Osteoblast (primary cell): ENCODE measurements around the gene PLSCR3. TPM values are rescaled to one million over a fixed set of nuclear protein-coding genes. Genes with fewer than 3 reads are reported as not detected.

ENCODE experiments used
- DNase-seq: peaks from one replicate; pipeline ENCODE4 v3.0.0; 2011; ENCODE audit warnings: low spot score, mixed read lengths; ENCODE audit not compliant: insufficient read length; ENCODE audit errors: missing footprints
- H2AFZ ChIP-seq: 2 replicates; pipeline ENCODE4 v1.6.0; 2011; ENCODE audit warnings: mild to moderate bottlenecking, low read length
- H3K27ac ChIP-seq: 2 replicates; pipeline ENCODE4 v1.5.1; 2011; ENCODE audit warnings: mild to moderate bottlenecking, low read depth, low read length, moderate library complexity
- H3K27me3 ChIP-seq: 2 replicates; pipeline ENCODE4 v1.6.0; 2012; ENCODE audit warnings: mild to moderate bottlenecking, control low read depth, inconsistent platforms, low read length, moderate library complexity; ENCODE audit not compliant: insufficient read depth
- H3K36me3 ChIP-seq: 2 replicates; pipeline ENCODE4 v1.5.1; 2011; ENCODE audit warnings: mild to moderate bottlenecking, low read length, control low read depth, moderate library complexity; ENCODE audit not compliant: insufficient read depth
- H3K4me1 ChIP-seq: 2 replicates; pipeline ENCODE4 v1.5.1; 2011; ENCODE audit warnings: mild to moderate bottlenecking, low read length, control low read depth, moderate library complexity; ENCODE audit not compliant: insufficient read depth
- H3K4me2 ChIP-seq: 2 replicates; pipeline ENCODE4 v1.6.0; 2011; ENCODE audit warnings: mild to moderate bottlenecking, low read length; ENCODE audit not compliant: insufficient read depth
- H3K4me3 ChIP-seq: fragments of 200-600 bp; sonication (generic); 3 replicates; pipeline ENCODE4 v1.5.1; 2012; ENCODE audit warnings: mild to moderate bottlenecking, low read length, inconsistent platforms; ENCODE audit not compliant: insufficient read depth
- H3K79me2 ChIP-seq: 2 replicates; pipeline ENCODE4 v1.6.0; 2012; ENCODE audit warnings: mild to moderate bottlenecking, low read length, control low read depth, inconsistent platforms; ENCODE audit not compliant: insufficient read depth
- H3K9me3 ChIP-seq: 2 replicates; pipeline ENCODE4 v1.5.1; 2011; ENCODE audit warnings: low read depth, low read length, control low read depth
- H4K20me1 ChIP-seq: 2 replicates; pipeline ENCODE4 v1.6.0; 2012; ENCODE audit warnings: mild to moderate bottlenecking, low read length, control low read depth; ENCODE audit not compliant: insufficient read depth
- total RNA-seq: library from RNA; depleted of rRNA; stranded (reverse); fragments of >200 nt; gene quantifications from 2 replicates; pipeline ENCODE4 v1.2.3, GENCODE V29; 2012
- TF ChIP-seq, protein P1 (sequence below): IDR thresholded peaks from 2 replicates; pipeline ENCODE4 v1.5.1; 2011; ENCODE audit warnings: mild to moderate bottlenecking, low read depth, low read length, moderate library complexity; ENCODE audit errors: extremely low read depth

PLSCR3 gene
- total RNA-seq, 1 donor: 27.9 TPM

DNA sequence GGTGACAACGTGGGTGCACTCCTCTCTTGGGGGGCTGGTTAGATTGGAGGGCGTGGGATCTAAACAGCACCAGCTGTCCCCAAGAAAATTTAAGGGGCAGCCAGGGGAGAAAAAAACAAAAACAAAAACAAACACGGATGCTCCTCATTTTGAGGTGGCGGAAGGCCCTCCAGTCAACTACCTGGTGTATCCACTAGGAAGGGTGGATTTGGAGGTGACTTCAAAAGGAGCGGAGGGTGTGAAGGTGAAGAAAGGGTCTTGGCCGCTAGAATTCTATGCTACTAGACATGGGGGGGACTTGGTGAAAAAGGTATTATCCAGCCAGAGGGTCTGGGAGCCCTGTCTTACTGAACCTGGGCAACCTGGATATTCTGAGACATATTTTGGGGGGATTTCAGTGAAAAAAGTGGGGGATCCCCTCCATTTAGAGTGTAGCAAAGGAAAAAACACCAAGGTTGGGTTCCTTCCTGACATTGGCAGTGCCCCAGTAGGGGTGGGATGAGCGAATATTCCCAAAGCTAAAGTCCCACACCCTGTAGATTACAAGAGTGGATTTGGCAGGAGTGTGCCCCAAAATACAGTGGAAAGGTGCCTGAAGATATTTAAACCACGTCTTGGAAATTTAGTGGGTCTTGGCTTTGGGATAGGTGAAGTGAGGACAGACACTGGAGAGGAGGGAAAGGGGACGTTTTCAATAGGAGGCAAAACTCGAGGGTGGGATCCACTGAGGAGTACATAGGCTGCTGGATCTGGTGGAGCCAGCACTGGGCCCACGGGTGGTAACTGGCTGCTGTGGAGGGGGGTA is 44.5 kb upstream of the PLSCR3 start:
- no peaks in the 10 kb centered on the region for H3K9me3 ChIP-seq
- no peak overlapping the region for H3K4me2 ChIP-seq
- H3K36me3 ChIP-seq: no peaks in the 10 kb centered on the region
- peak; percentile 80 for DNase-seq
- TF ChIP-seq, protein P1, sequence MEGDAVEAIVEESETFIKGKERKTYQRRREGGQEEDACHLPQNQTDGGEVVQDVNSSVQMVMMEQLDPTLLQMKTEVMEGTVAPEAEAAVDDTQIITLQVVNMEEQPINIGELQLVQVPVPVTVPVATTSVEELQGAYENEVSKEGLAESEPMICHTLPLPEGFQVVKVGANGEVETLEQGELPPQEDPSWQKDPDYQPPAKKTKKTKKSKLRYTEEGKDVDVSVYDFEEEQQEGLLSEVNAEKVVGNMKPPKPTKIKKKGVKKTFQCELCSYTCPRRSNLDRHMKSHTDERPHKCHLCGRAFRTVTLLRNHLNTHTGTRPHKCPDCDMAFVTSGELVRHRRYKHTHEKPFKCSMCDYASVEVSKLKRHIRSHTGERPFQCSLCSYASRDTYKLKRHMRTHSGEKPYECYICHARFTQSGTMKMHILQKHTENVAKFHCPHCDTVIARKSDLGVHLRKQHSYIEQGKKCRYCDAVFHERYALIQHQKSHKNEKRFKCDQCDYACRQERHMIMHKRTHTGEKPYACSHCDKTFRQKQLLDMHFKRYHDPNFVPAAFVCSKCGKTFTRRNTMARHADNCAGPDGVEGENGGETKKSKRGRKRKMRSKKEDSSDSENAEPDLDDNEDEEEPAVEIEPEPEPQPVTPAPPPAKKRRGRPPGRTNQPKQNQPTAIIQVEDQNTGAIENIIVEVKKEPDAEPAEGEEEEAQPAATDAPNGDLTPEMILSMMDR: no peak
- H4K20me1 ChIP-seq: no peaks in the 10 kb centered on the region
- no peak overlapping the region for H3K4me3 ChIP-seq
- H3K79me2 ChIP-seq: no peaks in the 10 kb centered on the region
- peaks cover 40% of the 10 kb centered on the region for H3K27me3 ChIP-seq
- H3K4me1 ChIP-seq: peaks cover 28% of the 10 kb centered on the region
- H2AFZ ChIP-seq: no peak overlapping the region
- H3K27ac ChIP-seq: no peak overlapping the region

DNA sequence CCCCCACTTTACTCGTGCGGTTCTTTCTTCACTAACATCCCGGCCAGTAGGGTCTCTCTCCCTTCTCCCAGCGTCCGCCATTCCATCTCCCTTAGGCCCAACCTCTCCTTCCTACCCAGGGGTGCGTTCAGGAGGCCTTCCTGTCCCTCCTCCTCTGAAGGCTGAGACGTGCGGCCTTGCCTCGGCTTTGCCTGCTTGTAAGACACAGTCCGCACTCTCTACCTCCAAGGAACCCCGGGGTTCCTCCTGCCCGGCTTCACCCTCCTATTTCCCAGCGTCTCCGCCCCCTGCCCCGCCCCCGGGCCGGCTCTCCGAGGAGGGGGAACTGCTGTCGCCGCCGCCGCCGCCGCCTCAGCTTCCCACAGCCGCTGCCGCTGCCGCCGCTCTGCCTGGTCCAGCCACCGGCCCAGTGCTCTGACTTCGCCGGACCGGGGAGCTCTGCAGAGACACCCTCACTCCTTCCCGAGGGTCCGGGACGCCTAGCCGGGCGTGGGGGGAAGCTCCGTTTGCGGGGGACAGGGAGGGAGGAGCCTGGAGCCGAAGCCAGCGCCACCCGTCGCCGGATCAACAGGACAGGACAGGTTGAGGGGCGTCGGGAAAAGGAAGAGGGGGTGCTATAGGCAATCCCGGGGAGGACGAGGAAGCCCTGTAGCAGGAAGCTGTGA is 43.8 kb upstream of the PLSCR3 start:
- TF ChIP-seq, protein P1: no peak
- DNase-seq: peak; percentile 86
- Histone ChIP-seq H3K4me3 (peak overlapping the region; percentile 37), H3K27me3 (peaks cover 40% of the 10 kb centered on the region), H3K79me2 (no peaks in the 10 kb centered on the region), H3K9me3 (no peaks in the 10 kb centered on the region), H3K36me3 (no peaks in the 10 kb centered on the region), H3K4me2 (peak overlapping the region; percentile 85), H4K20me1 (no peaks in the 10 kb centered on the region), H3K4me1 (peaks cover 26% of the 10 kb centered on the region), H3K27ac (no peak overlapping the region), H2AFZ (no peak overlapping the region)

DNA sequence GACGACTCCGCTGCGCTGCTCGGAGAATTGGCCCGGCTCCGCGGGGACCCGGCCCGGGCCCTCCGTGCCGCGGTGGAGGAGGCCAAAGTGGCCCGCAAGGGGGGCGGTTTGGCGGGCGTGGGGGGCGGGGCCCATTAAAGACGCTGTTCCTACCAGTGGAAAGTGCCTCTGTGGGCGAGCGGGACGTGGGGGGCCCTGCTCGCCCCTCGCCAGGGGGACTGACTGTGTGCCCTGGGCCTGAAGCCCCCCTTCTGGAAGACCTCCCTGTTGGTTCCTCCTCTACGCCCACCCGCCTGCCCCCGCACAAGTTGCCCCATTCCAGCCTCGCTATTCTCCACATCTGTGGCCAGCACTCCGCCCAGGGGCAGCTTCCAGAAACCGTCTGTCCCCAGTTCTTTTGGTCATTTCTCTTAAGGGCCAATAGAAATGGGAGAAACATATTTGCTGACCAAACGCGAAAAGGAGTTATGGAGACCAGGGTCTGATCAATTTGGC is 43.1 kb upstream of the PLSCR3 start:
- no peaks in the 10 kb centered on the region for H4K20me1 ChIP-seq
- TF ChIP-seq, protein P1: no peak
- no peak overlapping the region for H2AFZ ChIP-seq
- H3K79me2 ChIP-seq: no peaks in the 10 kb centered on the region
- peak overlapping the region; percentile 58 for H3K4me3 ChIP-seq
- H3K27me3 ChIP-seq: peaks cover 40% of the 10 kb centered on the region
- H3K4me2 ChIP-seq: peak overlapping the region; percentile 85
- no peaks in the 10 kb centered on the region for H3K9me3 ChIP-seq
- H3K27ac ChIP-seq: no peak overlapping the region
- no peaks in the 10 kb centered on the region for H3K36me3 ChIP-seq
- peaks cover 26% of the 10 kb centered on the region for H3K4me1 ChIP-seq
- DNase-seq: peak; percentile 31
